Measurements from ENCODE around the gene MEX3D.

- TF ChIP-seq CTCF (conservative IDR thresholded peaks at IDR 0.05) (no peak), ZFX (IDR thresholded peaks at IDR 0.05) (no peak)
These were observed 57.7 kb downstream of the MEX3D start for GRCh38 chr19:1510442-1510806.

All from C4-2B (cell line).